Esophagus muscularis mucosa (tissue), 4 donors: ENCODE data around the gene RPH3AL.

ENCODE experiments used
- EP300 ChIP-seq: sonication (generic); formaldehyde crosslinking; IDR thresholded peaks from one replicate; pipeline ENCODE4 v1.6.1; 2017; ENCODE audit warnings: antibody characterized with exemption
- POLR2A ChIP-seq: fragments of 450-650 bp; IDR thresholded peaks from one replicate; pipeline ENCODE4 v1.6.1; 2017; ENCODE audit warnings: antibody characterized with exemption, moderate library complexity, mild to moderate bottlenecking, low read depth
- POLR2AphosphoS5 ChIP-seq, 2 donors: sonication (generic); formaldehyde crosslinking; IDR thresholded peaks; one replicate each; pipeline ENCODE4 v1.6.1; 2017; ENCODE audit warnings: antibody characterized with exemption in 2 of 2
- TF ChIP-seq, protein P1 (sequence below), 3 experiments: fragments of 200-600 bp in 2 of 3; fragments of 450-650 bp in 1 of 3; sonication (generic) in 2 of 3; IDR thresholded peaks; one replicate each; pipeline ENCODE4 v1.5.1; 2017 to 2019; ENCODE audit warnings: antibody characterized with exemption in 3 of 3, mild to moderate bottlenecking in 2 of 3, moderate library complexity in 1 of 3

DNA sequence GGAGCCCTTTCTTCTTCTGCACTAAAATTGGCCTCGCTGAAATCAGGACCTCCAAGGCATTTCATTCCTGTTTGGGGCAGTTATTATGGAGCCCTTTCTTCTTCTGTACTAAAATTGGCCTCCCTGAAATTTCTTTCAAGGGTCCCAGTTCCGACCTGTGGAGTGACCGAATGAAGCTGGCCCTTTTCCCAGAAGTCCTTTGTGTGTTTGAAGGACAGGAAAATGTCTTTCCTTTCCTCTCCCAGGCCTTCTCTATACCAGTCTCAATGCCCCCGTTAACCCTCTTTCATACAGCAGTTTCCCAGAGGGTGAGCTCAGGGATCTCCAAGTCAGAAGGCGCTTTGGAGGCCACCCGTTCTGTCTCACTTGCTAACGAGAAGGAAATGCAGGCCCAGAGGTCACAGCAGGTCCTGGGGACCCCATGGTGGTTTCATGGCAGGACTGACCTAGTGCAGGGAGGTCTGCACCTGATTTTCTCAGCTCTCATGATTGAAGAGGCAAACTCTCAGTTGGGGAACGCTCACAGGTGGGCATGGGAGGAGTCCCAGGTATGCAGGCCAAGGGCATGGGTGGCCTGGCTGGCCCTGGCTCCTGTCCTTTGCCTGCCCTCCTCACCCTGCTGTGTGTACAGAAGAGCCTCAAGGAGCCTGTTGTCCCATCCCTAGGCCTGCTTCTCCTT, 134.0 kb downstream of the RPH3AL start:
- TF ChIP-seq, protein P1, sequence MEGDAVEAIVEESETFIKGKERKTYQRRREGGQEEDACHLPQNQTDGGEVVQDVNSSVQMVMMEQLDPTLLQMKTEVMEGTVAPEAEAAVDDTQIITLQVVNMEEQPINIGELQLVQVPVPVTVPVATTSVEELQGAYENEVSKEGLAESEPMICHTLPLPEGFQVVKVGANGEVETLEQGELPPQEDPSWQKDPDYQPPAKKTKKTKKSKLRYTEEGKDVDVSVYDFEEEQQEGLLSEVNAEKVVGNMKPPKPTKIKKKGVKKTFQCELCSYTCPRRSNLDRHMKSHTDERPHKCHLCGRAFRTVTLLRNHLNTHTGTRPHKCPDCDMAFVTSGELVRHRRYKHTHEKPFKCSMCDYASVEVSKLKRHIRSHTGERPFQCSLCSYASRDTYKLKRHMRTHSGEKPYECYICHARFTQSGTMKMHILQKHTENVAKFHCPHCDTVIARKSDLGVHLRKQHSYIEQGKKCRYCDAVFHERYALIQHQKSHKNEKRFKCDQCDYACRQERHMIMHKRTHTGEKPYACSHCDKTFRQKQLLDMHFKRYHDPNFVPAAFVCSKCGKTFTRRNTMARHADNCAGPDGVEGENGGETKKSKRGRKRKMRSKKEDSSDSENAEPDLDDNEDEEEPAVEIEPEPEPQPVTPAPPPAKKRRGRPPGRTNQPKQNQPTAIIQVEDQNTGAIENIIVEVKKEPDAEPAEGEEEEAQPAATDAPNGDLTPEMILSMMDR (IDR thresholded peaks at IDR 0.05): no peak
- TF ChIP-seq POLR2A: no peak
- TF ChIP-seq POLR2AphosphoS5 (IDR thresholded peaks at IDR 0.05): no peak
- TF ChIP-seq EP300: no peak
